ENCODE data around the gene FCRLB. TPM values are rescaled to one million over a fixed set of nuclear protein-coding genes. Genes with fewer than 3 reads are reported as not detected.

Gene FCRLB
- total and polyA plus RNA-seq, 2 experiments from 2014 or later = 0.37 to 0.56 TPM

DNA sequence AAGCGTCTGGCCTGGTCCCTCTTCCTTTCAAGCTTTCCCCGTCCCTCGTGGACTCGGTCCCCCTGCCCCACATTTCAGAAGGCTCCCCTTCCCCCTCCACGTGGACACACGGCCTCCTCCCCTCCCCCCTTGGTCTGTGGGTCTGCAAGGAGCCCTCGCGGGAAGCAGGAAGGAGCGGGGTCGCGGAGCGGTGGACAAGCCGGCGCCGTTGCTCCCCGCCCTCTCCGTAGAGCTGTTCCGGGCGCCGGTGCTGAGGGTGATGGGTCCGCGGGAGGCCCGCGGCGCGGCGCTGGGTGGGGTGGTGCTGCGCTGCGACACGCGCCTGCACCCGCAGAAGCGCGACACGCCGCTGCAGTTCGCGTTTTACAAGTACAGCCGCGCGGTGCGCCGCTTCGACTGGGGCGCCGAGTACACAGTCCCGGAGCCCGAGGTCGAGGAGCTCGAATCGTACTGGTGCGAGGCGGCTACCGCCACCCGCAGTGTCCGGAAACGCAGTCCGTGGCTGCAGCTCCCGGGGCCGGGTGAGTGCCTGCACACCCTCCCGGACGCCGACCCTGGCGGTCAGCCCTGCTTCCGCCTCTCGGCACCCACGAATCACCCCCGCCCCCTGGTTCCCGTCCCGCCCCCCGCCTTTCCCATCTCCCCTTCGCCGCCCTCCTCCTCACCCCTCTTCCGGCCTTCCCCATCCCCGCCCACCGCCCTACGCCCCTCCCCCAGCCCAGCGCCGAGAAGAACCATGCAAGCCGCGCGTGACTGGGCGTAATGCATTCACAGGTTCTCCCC, 5.3 kb downstream of the FCRLB start (continued):
- TF ChIP-seq, protein P1, sequence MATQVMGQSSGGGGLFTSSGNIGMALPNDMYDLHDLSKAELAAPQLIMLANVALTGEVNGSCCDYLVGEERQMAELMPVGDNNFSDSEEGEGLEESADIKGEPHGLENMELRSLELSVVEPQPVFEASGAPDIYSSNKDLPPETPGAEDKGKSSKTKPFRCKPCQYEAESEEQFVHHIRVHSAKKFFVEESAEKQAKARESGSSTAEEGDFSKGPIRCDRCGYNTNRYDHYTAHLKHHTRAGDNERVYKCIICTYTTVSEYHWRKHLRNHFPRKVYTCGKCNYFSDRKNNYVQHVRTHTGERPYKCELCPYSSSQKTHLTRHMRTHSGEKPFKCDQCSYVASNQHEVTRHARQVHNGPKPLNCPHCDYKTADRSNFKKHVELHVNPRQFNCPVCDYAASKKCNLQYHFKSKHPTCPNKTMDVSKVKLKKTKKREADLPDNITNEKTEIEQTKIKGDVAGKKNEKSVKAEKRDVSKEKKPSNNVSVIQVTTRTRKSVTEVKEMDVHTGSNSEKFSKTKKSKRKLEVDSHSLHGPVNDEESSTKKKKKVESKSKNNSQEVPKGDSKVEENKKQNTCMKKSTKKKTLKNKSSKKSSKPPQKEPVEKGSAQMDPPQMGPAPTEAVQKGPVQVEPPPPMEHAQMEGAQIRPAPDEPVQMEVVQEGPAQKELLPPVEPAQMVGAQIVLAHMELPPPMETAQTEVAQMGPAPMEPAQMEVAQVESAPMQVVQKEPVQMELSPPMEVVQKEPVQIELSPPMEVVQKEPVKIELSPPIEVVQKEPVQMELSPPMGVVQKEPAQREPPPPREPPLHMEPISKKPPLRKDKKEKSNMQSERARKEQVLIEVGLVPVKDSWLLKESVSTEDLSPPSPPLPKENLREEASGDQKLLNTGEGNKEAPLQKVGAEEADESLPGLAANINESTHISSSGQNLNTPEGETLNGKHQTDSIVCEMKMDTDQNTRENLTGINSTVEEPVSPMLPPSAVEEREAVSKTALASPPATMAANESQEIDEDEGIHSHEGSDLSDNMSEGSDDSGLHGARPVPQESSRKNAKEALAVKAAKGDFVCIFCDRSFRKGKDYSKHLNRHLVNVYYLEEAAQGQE (IDR thresholded peaks at IDR 0.05; ENCODE audit: unreplicated experiment) = no peak
- peak; percentile 35 for TF ChIP-seq EZH2 (IDR thresholded peaks at IDR 0.05; ENCODE audit: low read depth, unreplicated experiment)
- no peak for TF ChIP-seq EZH2phosphoT487 (IDR thresholded peaks at IDR 0.05; ENCODE audit: unreplicated experiment)
- no peak for TF ChIP-seq ZNF114 (CRISPR knock-in tag; IDR thresholded peaks at IDR 0.05)
- no peak for TF ChIP-seq JUNB (IDR thresholded peaks at IDR 0.05; ENCODE audit: unreplicated experiment)
- TF ChIP-seq ZNF331 (CRISPR knock-in tag; IDR thresholded peaks at IDR 0.05; ENCODE audit: low read depth) = no peak
- TF ChIP-seq, protein P2, sequence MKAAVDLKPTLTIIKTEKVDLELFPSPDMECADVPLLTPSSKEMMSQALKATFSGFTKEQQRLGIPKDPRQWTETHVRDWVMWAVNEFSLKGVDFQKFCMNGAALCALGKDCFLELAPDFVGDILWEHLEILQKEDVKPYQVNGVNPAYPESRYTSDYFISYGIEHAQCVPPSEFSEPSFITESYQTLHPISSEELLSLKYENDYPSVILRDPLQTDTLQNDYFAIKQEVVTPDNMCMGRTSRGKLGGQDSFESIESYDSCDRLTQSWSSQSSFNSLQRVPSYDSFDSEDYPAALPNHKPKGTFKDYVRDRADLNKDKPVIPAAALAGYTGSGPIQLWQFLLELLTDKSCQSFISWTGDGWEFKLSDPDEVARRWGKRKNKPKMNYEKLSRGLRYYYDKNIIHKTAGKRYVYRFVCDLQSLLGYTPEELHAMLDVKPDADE (IDR thresholded peaks at IDR 0.05) = 0 out of 2 replicates have a peak, but pooled peaks have one; percentile 43
- TF ChIP-seq CTCF (conservative IDR thresholded peaks at IDR 0.05; ENCODE audit: low read depth in 2 of 2) = no peak

DNA sequence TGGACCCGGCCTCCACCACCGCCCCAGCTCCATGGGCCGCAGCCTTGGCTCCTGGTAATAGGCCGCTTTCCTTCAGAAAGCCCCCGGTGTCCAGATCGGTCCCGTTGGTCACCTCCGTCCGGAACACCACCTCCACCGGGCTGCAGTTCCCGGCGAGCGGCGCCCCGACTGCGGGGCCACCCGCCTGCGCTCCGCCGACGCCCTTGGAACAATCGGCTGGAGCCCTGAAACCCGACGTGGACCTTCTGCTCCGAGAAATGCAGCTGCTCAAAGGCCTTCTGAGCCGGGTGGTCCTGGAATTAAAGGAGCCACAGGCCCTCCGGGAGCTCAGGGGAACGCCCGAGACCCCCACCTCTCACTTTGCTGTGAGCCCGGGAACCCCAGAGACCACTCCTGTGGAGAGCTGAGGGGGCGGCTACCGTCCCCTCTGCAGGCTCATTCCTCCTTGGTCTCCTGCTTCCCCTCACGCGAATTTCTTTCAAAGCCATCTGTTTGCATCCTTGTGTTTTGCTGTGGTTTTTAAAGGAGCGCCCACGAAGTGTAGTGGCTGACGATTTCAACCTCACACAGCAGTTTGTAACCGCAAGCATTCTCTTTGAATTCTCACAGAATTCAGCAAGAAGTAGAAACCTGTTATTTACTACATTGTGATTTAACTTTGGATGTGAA, 6.0 kb downstream of the FCRLB start:
- H3K4me3 Mint-ChIP-seq = peak overlapping the region; percentile 85
- peaks cover 42% of the 10 kb centered on the region for H3K27me3 Mint-ChIP-seq (ENCODE audit: insufficient read depth, low read depth, poor library complexity)
- H3K27ac ChIP-seq (ENCODE audit: low read depth) = 0 out of 2 replicates have a peak overlapping the region, but pooled peaks have one; percentile 63
- no peaks in the 10 kb centered on the region for H3F3A ChIP-seq (replicated peaks; ENCODE audit: low read depth)
- H3K9me3 Mint-ChIP-seq = no peaks in the 10 kb centered on the region; the same call in 2 of the 3 replicates
- peaks cover 55% of the 10 kb centered on the region for H3K27me3 ChIP-seq (ENCODE audit: insufficient read depth)
- H3K9me2 ChIP-seq (ENCODE audit: insufficient read depth) = 0 out of 2 replicates have a peak, but pooled peaks cover 2% of the 10 kb centered on the region
- no peaks in the 10 kb centered on the region for H3K36me3 ChIP-seq (ENCODE audit: insufficient read depth)
- H3K79me2 ChIP-seq (replicated peaks; ENCODE audit: insufficient read depth) = no peaks in the 10 kb centered on the region
- H3K4me1 ChIP-seq (ENCODE audit: insufficient read depth) = peaks cover 22% of the 10 kb centered on the region
- peak overlapping the region; percentile 89 for H3K4me2 ChIP-seq
- DNase-seq (ENCODE audit: low spot score) (peak; percentile 41), ATAC-seq (peak; percentile 17)
- no peaks in the 10 kb centered on the region for H4K20me1 ChIP-seq (replicated peaks; ENCODE audit: insufficient read depth)
- peak overlapping the region; percentile 93 for H3K4me3 ChIP-seq
- peak overlapping the region; percentile 94 for H2AFZ ChIP-seq
- peak overlapping the region; percentile 79 for H3K27ac Mint-ChIP-seq
- peaks cover 31% of the 10 kb centered on the region for H3K4me1 Mint-ChIP-seq
- no peaks in the 10 kb centered on the region for H3K36me3 Mint-ChIP-seq (ENCODE audit: low read depth)
- no peak for TF ChIP-seq CREB1 (CRISPR knock-in tag; IDR thresholded peaks at IDR 0.05; ENCODE audit: low read depth)
- no peak for TF ChIP-seq CTCF (conservative IDR thresholded peaks at IDR 0.05; ENCODE audit: low read depth in 2 of 2)
- TF ChIP-seq ZNF114 (CRISPR knock-in tag; IDR thresholded peaks at IDR 0.05) = no peak

Data from GM23338 (cell line).